RWPE2 (cell line): Measurements from ENCODE around the gene CHST15.
A peak's percentile ranks its signal among the peaks of the same experiment; 100 is the strongest.

Experiments
- ATAC-seq: fragments of 200-7000 bp; cut with Tn5 transposase; 3 replicates; pipeline ENCODE4 v1.9.1; 2021; ENCODE audit warnings: low read depth
- DNase-seq: peaks from one replicate; pipeline ENCODE4 v3.0.0-alpha.2; 2020; ENCODE audit warnings: low spot score
- H3K27ac ChIP-seq: fragments of 450-650 bp; 2 replicates; pipeline ENCODE4 v1.5.1; 2017; ENCODE audit warnings: mild to moderate bottlenecking; ENCODE audit not compliant: poor library complexity, severe bottlenecking
- H3K27me3 ChIP-seq: fragments of 250-450 bp; sonication (Bioruptor Pico); 2 replicates; pipeline ENCODE4 v1.5.1; 2021; ENCODE audit warnings: mild to moderate bottlenecking, moderate library complexity; ENCODE audit not compliant: insufficient read depth, poor library complexity, severe bottlenecking
- H3K36me3 ChIP-seq: fragments of 250-450 bp; sonication (Bioruptor Pico); 2 replicates; pipeline ENCODE4 v1.5.1; 2020; ENCODE audit warnings: low read depth, mild to moderate bottlenecking, moderate library complexity
- H3K4me1 ChIP-seq: fragments of 250-450 bp; sonication (Bioruptor Pico); 2 replicates; pipeline ENCODE4 v1.5.1; 2021; ENCODE audit warnings: mild to moderate bottlenecking, moderate library complexity; ENCODE audit not compliant: insufficient read depth, poor library complexity, severe bottlenecking
- H3K4me3 ChIP-seq: fragments of 250-450 bp; sonication (Bioruptor Pico); 2 replicates; pipeline ENCODE4 v1.5.1; 2021; ENCODE audit warnings: mild to moderate bottlenecking, moderate library complexity; ENCODE audit not compliant: severe bottlenecking
- H3K9me3 ChIP-seq: fragments of 250-450 bp; sonication (Bioruptor Pico); 2 replicates; pipeline ENCODE4 v1.5.1; 2021; ENCODE audit warnings: mild to moderate bottlenecking, moderate library complexity; ENCODE audit not compliant: severe bottlenecking
- CTCF ChIP-seq: fragments of 450-650 bp; IDR thresholded peaks from one replicate; pipeline ENCODE4 v1.5.1; 2017; ENCODE audit warnings: mild to moderate bottlenecking, moderate library complexity; ENCODE audit not compliant: poor library complexity, severe bottlenecking

Gene CHST15

GRCh38 chr10:124044143-124044862, 49.1 kb downstream of the CHST15 start:
- H3K4me1 ChIP-seq, result peaks cover 11% of the 10 kb centered on the region
- H3K36me3 ChIP-seq, result peaks cover 39% of the 10 kb centered on the region
- TF ChIP-seq CTCF, result no peak
- no peaks in the 10 kb centered on the region for H3K9me3 ChIP-seq
- ATAC-seq (peak; percentile 49; the same call in 2 of the 3 replicates), DNase-seq (no peak)
- no peaks in the 10 kb centered on the region for H3K27me3 ChIP-seq
- H3K27ac ChIP-seq, result no peak overlapping the region
- H3K4me3 ChIP-seq, result no peak overlapping the region

GRCh38 chr10:124043310-124044142, 49.9 kb downstream of the CHST15 start:
- no peaks in the 10 kb centered on the region for H3K9me3 ChIP-seq
- no peak overlapping the region for H3K27ac ChIP-seq
- ATAC-seq, result peak; percentile 41; the same call in 1 of the 3 replicates
- no peak overlapping the region for H3K4me3 ChIP-seq
- H3K4me1 ChIP-seq, result peaks cover 7% of the 10 kb centered on the region
- no peaks in the 10 kb centered on the region for H3K27me3 ChIP-seq
- H3K36me3 ChIP-seq, result peaks cover 33% of the 10 kb centered on the region
- no peak for DNase-seq
- no peak for TF ChIP-seq CTCF

GRCh38 chr10:124042656-124043309, 50.6 kb downstream of the CHST15 start:
- DNase-seq (no peak), ATAC-seq (no peak)
- Histone ChIP-seq H3K4me1 (peaks cover 7% of the 10 kb centered on the region), H3K4me3 (no peak overlapping the region), H3K36me3 (peaks cover 38% of the 10 kb centered on the region), H3K27me3 (no peaks in the 10 kb centered on the region), H3K27ac (no peak overlapping the region), H3K9me3 (no peaks in the 10 kb centered on the region)
- no peak for TF ChIP-seq CTCF

- Histone ChIP-seq H3K36me3 (peaks cover 40% of the 10 kb centered on the region), H3K9me3 (no peaks in the 10 kb centered on the region), H3K4me1 (peaks cover 7% of the 10 kb centered on the region), H3K27me3 (no peaks in the 10 kb centered on the region), H3K27ac (no peak overlapping the region), H3K4me3 (no peak overlapping the region)
- DNase-seq, result no peak
- TF ChIP-seq CTCF, result no peak
- ATAC-seq, result no peak
These were observed 51.5 kb downstream of the CHST15 start for GRCh38 chr10:124041675-124042445.
